Gastrocnemius medialis (tissue), 4 donors: ENCODE measurements around the gene S100A10.

Experiments
- POLR2A ChIP-seq, 2 donors: fragments of 450-650 bp; IDR thresholded peaks; one replicate each; pipeline ENCODE4 v1.6.1; 2017; ENCODE audit warnings: antibody characterized with exemption in 2 of 2, mild to moderate bottlenecking in 2 of 2, moderate library complexity in 2 of 2
- TF ChIP-seq, protein P1 (sequence below), 5 experiments: fragments of 450-650 bp in 3 of 5; fragments of 200-600 bp in 2 of 5; sonication (generic) in 2 of 5; IDR thresholded peaks in 4 of 5; conservative IDR thresholded peaks in 1 of 5; 1 replicate in 4 of 5; 2 replicates in 1 of 5; pipeline ENCODE4 v1.5.1; 2016 to 2019; ENCODE audit warnings: antibody characterized with exemption in 5 of 5, mild to moderate bottlenecking in 3 of 5, moderate library complexity in 3 of 5

GRCh38 chr1:151986501-151987190 is 7.0 kb downstream of the S100A10 start:
- TF ChIP-seq, protein P1, sequence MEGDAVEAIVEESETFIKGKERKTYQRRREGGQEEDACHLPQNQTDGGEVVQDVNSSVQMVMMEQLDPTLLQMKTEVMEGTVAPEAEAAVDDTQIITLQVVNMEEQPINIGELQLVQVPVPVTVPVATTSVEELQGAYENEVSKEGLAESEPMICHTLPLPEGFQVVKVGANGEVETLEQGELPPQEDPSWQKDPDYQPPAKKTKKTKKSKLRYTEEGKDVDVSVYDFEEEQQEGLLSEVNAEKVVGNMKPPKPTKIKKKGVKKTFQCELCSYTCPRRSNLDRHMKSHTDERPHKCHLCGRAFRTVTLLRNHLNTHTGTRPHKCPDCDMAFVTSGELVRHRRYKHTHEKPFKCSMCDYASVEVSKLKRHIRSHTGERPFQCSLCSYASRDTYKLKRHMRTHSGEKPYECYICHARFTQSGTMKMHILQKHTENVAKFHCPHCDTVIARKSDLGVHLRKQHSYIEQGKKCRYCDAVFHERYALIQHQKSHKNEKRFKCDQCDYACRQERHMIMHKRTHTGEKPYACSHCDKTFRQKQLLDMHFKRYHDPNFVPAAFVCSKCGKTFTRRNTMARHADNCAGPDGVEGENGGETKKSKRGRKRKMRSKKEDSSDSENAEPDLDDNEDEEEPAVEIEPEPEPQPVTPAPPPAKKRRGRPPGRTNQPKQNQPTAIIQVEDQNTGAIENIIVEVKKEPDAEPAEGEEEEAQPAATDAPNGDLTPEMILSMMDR (IDR thresholded peaks at IDR 0.05 in 4 of 5, conservative IDR thresholded peaks at IDR 0.05 in 1 of 5), result no peak
- TF ChIP-seq POLR2A (IDR thresholded peaks at IDR 0.05), result no peak
